K562 (cell line): ENCODE results near the gene ZNF451. TPM values are rescaled to one million over a fixed set of nuclear protein-coding genes. Genes with fewer than 3 reads are reported as not detected.

Experiments
- AFF1 ChIP-seq, 2 experiments: fragments of 450-650 bp; IDR thresholded peaks; 2 replicates each; pipeline ENCODE4 v1.6.1; 2018; ENCODE audit warnings: mild to moderate bottlenecking in 2 of 2, low read depth in 1 of 2; ENCODE audit not compliant: partially characterized antibody in 2 of 2
- ATF1 ChIP-seq, 2 experiments: fragments of 450-650 bp in 1 of 2; IDR thresholded peaks; 2 replicates each; pipeline ENCODE4 v1.6.1; 2016; ENCODE audit warnings: missing compliant biosample characterization in 1 of 2, missing genetic modification characterization in 1 of 2
- BHLHE40 ChIP-seq: IDR thresholded peaks from 2 replicates; pipeline ENCODE4 v1.6.1; 2011; ENCODE audit warnings: low read length, improper control_type of control experiment
- BMI1 ChIP-seq: fragments of 150-350 bp; IDR thresholded peaks from 2 replicates; pipeline ENCODE4 v1.6.1; 2014; ENCODE audit warnings: low read length
- CBX5 ChIP-seq: IDR thresholded peaks from 2 replicates; pipeline ENCODE4 v1.6.1; 2014; ENCODE audit warnings: low read depth, borderline replicate concordance
- ELF4 ChIP-seq: fragments of 450-650 bp; formaldehyde crosslinking; IDR thresholded peaks from 2 replicates; pipeline ENCODE4 v1.4.0; 2022; ENCODE audit warnings: missing genetic modification characterization
- ETV5 ChIP-seq: sonication (generic); formaldehyde crosslinking; IDR thresholded peaks from 2 replicates; pipeline ENCODE4 v1.4.0; 2020; ENCODE audit warnings: low read depth, mild to moderate bottlenecking, missing genetic modification reagents
- FOXJ2 ChIP-seq: fragments of 200-800 bp; sonication (Bioruptor generic); IDR thresholded peaks from 2 replicates; pipeline ENCODE4 v1.6.1; 2016; ENCODE audit warnings: missing genetic modification characterization, missing compliant biosample characterization
- GATAD2B ChIP-seq: fragments of 450-650 bp; IDR thresholded peaks from 2 replicates; pipeline ENCODE4 v1.6.1; 2017; ENCODE audit warnings: mild to moderate bottlenecking, borderline replicate concordance
- HDAC8 ChIP-seq: fragments of 450-650 bp; IDR thresholded peaks from 2 replicates; pipeline ENCODE4 v1.6.1; 2016; ENCODE audit warnings: mild to moderate bottlenecking, missing genetic modification characterization, moderate library complexity, missing compliant biosample characterization
- HOXB6 ChIP-seq: fragments of 250-450 bp; sonication (Bioruptor Pico); IDR thresholded peaks from 2 replicates; pipeline ENCODE4 v1.5.1; 2022; ENCODE audit warnings: mild to moderate bottlenecking, borderline replicate concordance
- NFATC3 ChIP-seq: fragments of 450-650 bp; IDR thresholded peaks from 2 replicates; pipeline ENCODE4 v1.6.1; 2017; ENCODE audit warnings: mild to moderate bottlenecking
- NONO ChIP-seq, 2 experiments: fragments of 200-400 bp in 1 of 2; fragments of 450-650 bp in 1 of 2; formaldehyde crosslinking in 1 of 2; IDR thresholded peaks; 2 replicates each; pipeline ENCODE4 v1.6.1; 2017; ENCODE audit warnings: low read depth in 2 of 2, mild to moderate bottlenecking in 2 of 2, moderate library complexity in 2 of 2, low read length in 1 of 2
- PRPF4 ChIP-seq: fragments of 200-400 bp; formaldehyde crosslinking; IDR thresholded peaks from one replicate; pipeline ENCODE4 v1.6.1; 2017; ENCODE audit warnings: low read length, low read depth, mild to moderate bottlenecking; ENCODE audit not compliant: insufficient read depth, poor library complexity, severe bottlenecking
- PTTG1 ChIP-seq: fragments of 450-650 bp; IDR thresholded peaks from 2 replicates; pipeline ENCODE4 v1.6.1; 2016; ENCODE audit warnings: low read depth, mild to moderate bottlenecking, missing genetic modification characterization, missing compliant biosample characterization
- RBFOX2 ChIP-seq: fragments of 200-400 bp; formaldehyde crosslinking; IDR thresholded peaks from 2 replicates; pipeline ENCODE4 v1.6.1; 2017; ENCODE audit warnings: low read depth, mild to moderate bottlenecking, low read length, moderate library complexity
- RUNX1 ChIP-seq: sonication (generic); IDR thresholded peaks from 2 replicates; pipeline ENCODE4 v1.6.1; 2016; ENCODE audit warnings: antibody characterized with exemption, low read depth
- TAL1 ChIP-seq: fragments of 450-650 bp; IDR thresholded peaks from 2 replicates; pipeline ENCODE4 v1.6.1; 2016; ENCODE audit warnings: mild to moderate bottlenecking
- TFAM ChIP-seq: fragments of 250-450 bp; sonication (Bioruptor Pico); conservative IDR thresholded peaks from 2 replicates; pipeline ENCODE4 v1.5.0; 2021; ENCODE audit warnings: mild to moderate bottlenecking, moderate library complexity
- THRA ChIP-seq: fragments of 450-650 bp; IDR thresholded peaks from 2 replicates; pipeline ENCODE4 v1.6.1; 2017; ENCODE audit warnings: mild to moderate bottlenecking, moderate library complexity
- ZNF133 ChIP-seq: fragments of 250-450 bp; sonication (Bioruptor Pico); IDR thresholded peaks from 2 replicates; pipeline ENCODE4 v1.4.0; 2020; ENCODE audit warnings: mild to moderate bottlenecking
- ZNF212 ChIP-seq: fragments of 450-650 bp; formaldehyde crosslinking; IDR thresholded peaks from 2 replicates; pipeline ENCODE4 v1.4.0; 2020; ENCODE audit warnings: mild to moderate bottlenecking
- ZNF79 ChIP-seq: fragments of 250-450 bp; sonication (Bioruptor Pico); IDR thresholded peaks from 2 replicates; pipeline ENCODE4 v1.4.0; 2020; ENCODE audit warnings: low read depth, mild to moderate bottlenecking, moderate library complexity
- polyA plus RNA-seq, 8 experiments: library from polyadenylated mRNA; depleted of rRNA in 4 of 8; stranded (reverse) in 5 of 8; unstranded in 3 of 8; fragments of >200 nt; fragmentation: Nextera tagmentation in 2 of 8; fragmentation: Illumina TruSeq in 1 of 8; extraction: Ambion mirVana in 2 of 8; extraction: Trizol in 1 of 8; gene quantifications; 2 replicates each; pipeline versions ENCODE4 v1.2.1 to v1.2.3, GENCODE V29; 2011 to 2014; ENCODE audit warnings: inconsistent platforms in 1 of 8, missing spikeins in 1 of 8
- total RNA-seq, 7 experiments: library from RNA; depleted of rRNA in 6 of 7; stranded (reverse); fragments of >200 nt in 6 of 7; fragmentation: Illumina TruSeq in 2 of 7; extraction: Trizol in 2 of 7; gene quantifications; 2 replicates each; pipeline versions ENCODE4 v1.2.1 to v1.2.3, GENCODE V29; 2011 to 2021; ENCODE audit warnings: low replicate concordance in 1 of 7
- TF ChIP-seq, protein P1 (sequence below): fragments of 250-450 bp; sonication (Bioruptor Pico); IDR thresholded peaks from 2 replicates; pipeline ENCODE4 v1.5.0; 2020; ENCODE audit warnings: mild to moderate bottlenecking

The ZNF451 gene
- total and polyA plus RNA-seq, 9 of the 15 experiments (the other 6 are each of a cell fraction or from before 2014, with no cell fraction given): 16.1 to 74.3 (median 38.3) TPM

DNA sequence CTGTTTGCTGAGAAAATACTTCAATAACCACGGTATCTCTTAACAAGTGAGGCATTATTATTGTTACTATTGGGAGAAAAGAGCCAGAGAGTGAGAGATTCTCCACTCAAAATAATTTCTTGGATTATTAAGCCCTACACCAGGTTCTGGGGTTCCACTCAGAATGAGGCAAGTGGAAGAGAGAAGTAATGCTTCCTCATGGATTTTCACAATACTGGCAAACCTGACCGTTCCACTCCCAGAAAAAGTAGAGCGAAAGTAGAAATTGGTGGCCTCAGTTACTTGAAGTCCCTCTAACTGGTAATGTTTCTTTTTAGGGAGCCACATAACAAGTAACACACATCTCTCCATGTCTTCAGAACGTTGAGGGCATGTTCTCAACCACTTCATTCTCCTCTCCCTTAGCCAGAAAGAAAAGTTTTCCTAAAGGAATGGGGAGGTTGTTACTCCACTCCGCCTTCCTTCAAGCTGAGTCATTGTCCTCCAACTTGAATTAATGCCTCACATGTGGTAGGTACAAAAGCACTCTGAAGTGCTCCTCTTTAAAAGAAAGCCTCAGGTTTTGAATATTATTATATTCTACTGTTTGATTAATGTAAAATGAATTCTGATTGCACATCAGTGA lies 84.0 kb downstream of the ZNF451 start (continued):
- TF ChIP-seq, protein P1, sequence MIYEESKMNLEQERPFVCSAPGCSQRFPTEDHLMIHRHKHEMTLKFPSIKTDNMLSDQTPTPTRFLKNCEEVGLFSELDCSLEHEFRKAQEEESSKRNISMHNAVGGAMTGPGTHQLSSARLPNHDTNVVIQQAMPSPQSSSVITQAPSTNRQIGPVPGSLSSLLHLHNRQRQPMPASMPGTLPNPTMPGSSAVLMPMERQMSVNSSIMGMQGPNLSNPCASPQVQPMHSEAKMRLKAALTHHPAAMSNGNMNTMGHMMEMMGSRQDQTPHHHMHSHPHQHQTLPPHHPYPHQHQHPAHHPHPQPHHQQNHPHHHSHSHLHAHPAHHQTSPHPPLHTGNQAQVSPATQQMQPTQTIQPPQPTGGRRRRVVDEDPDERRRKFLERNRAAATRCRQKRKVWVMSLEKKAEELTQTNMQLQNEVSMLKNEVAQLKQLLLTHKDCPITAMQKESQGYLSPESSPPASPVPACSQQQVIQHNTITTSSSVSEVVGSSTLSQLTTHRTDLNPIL (CRISPR knock-in tag): no peak
- no peak for TF ChIP-seq ETV5 (CRISPR knock-in tag)
- TF ChIP-seq TFAM (CRISPR knock-in tag): no peak
- no peak for TF ChIP-seq HDAC8
- no peak for TF ChIP-seq FOXJ2 (tag)
- TF ChIP-seq ZNF79 (CRISPR knock-in tag): no peak
- TF ChIP-seq BMI1: no peak
- TF ChIP-seq TAL1: no peak
- TF ChIP-seq ELF4 (CRISPR knock-in tag): no peak
- TF ChIP-seq RUNX1: no peak
- no peak for TF ChIP-seq CBX5
- no peak for TF ChIP-seq ZNF212 (CRISPR knock-in tag)
- no peak for TF ChIP-seq ZNF133 (CRISPR knock-in tag)
- TF ChIP-seq ATF1 (CRISPR knock-in tag; IDR thresholded peaks at IDR 0.05): no peak
- no peak for TF ChIP-seq ATF1 (tag; IDR thresholded peaks at IDR 0.05)
- no peak for TF ChIP-seq HOXB6
- TF ChIP-seq NONO (IDR thresholded peaks at IDR 0.05; ENCODE audit: low read depth in 2 of 2, low read length in 1 of 2): no peak
- no peak for TF ChIP-seq BHLHE40
- TF ChIP-seq AFF1 (IDR thresholded peaks at IDR 0.05; ENCODE audit: low read depth in 1 of 2, partially characterized antibody in 2 of 2): no peak
- 0 out of 2 replicates have a peak, but pooled peaks have one; percentile 11 for TF ChIP-seq RBFOX2
- TF ChIP-seq THRA: no peak
- TF ChIP-seq GATAD2B: no peak
- no peak for TF ChIP-seq NFATC3
- TF ChIP-seq PTTG1 (tag): no peak
- no peak for TF ChIP-seq PRPF4
